Osteoblast (primary cell): Measurements from ENCODE around the gene SCN4B. TPM values are rescaled to one million over a fixed set of nuclear protein-coding genes. Genes with fewer than 3 reads are reported as not detected.

Source experiments
- DNase-seq: peaks from one replicate; pipeline ENCODE4 v3.0.0; 2011; ENCODE audit warnings: low spot score, mixed read lengths; ENCODE audit not compliant: insufficient read length; ENCODE audit errors: missing footprints
- H2AFZ ChIP-seq: 2 replicates; pipeline ENCODE4 v1.6.0; 2011; ENCODE audit warnings: mild to moderate bottlenecking, low read length
- H3K27ac ChIP-seq: 2 replicates; pipeline ENCODE4 v1.5.1; 2011; ENCODE audit warnings: mild to moderate bottlenecking, low read depth, low read length, moderate library complexity
- H3K27me3 ChIP-seq: 2 replicates; pipeline ENCODE4 v1.6.0; 2012; ENCODE audit warnings: mild to moderate bottlenecking, control low read depth, inconsistent platforms, low read length, moderate library complexity; ENCODE audit not compliant: insufficient read depth
- H3K36me3 ChIP-seq: 2 replicates; pipeline ENCODE4 v1.5.1; 2011; ENCODE audit warnings: mild to moderate bottlenecking, low read length, control low read depth, moderate library complexity; ENCODE audit not compliant: insufficient read depth
- H3K4me1 ChIP-seq: 2 replicates; pipeline ENCODE4 v1.5.1; 2011; ENCODE audit warnings: mild to moderate bottlenecking, low read length, control low read depth, moderate library complexity; ENCODE audit not compliant: insufficient read depth
- H3K4me2 ChIP-seq: 2 replicates; pipeline ENCODE4 v1.6.0; 2011; ENCODE audit warnings: mild to moderate bottlenecking, low read length; ENCODE audit not compliant: insufficient read depth
- H3K4me3 ChIP-seq: fragments of 200-600 bp; sonication (generic); 3 replicates; pipeline ENCODE4 v1.5.1; 2012; ENCODE audit warnings: mild to moderate bottlenecking, low read length, inconsistent platforms; ENCODE audit not compliant: insufficient read depth
- H3K79me2 ChIP-seq: 2 replicates; pipeline ENCODE4 v1.6.0; 2012; ENCODE audit warnings: mild to moderate bottlenecking, low read length, control low read depth, inconsistent platforms; ENCODE audit not compliant: insufficient read depth
- H3K9me3 ChIP-seq: 2 replicates; pipeline ENCODE4 v1.5.1; 2011; ENCODE audit warnings: low read depth, low read length, control low read depth
- H4K20me1 ChIP-seq: 2 replicates; pipeline ENCODE4 v1.6.0; 2012; ENCODE audit warnings: mild to moderate bottlenecking, low read length, control low read depth; ENCODE audit not compliant: insufficient read depth
- CTCF ChIP-seq: IDR thresholded peaks from 2 replicates; pipeline ENCODE4 v1.5.1; 2011; ENCODE audit warnings: mild to moderate bottlenecking, low read depth, low read length, moderate library complexity; ENCODE audit errors: extremely low read depth
- total RNA-seq: library from RNA; depleted of rRNA; stranded (reverse); fragments of >200 nt; gene quantifications from 2 replicates; pipeline ENCODE4 v1.2.3, GENCODE V29; 2012

The SCN4B gene
- total RNA-seq, 1 donor, result 0.36 TPM

- H4K20me1 ChIP-seq, result no peaks in the 10 kb centered on the region
- H2AFZ ChIP-seq, result no peak overlapping the region
- peaks cover 13% of the 10 kb centered on the region for H3K27me3 ChIP-seq
- DNase-seq, result peak; percentile 75
- H3K79me2 ChIP-seq, result no peaks in the 10 kb centered on the region
- no peak overlapping the region for H3K4me3 ChIP-seq
- TF ChIP-seq CTCF, result no peak
- no peak overlapping the region for H3K27ac ChIP-seq
- no peaks in the 10 kb centered on the region for H3K36me3 ChIP-seq
- no peaks in the 10 kb centered on the region for H3K4me1 ChIP-seq
- no peak overlapping the region for H3K4me2 ChIP-seq
- H3K9me3 ChIP-seq, result no peaks in the 10 kb centered on the region
Measured at GRCh38 chr11:118169300-118170140, 16.9 kb upstream of the SCN4B start.

GRCh38 chr11:118168751-118169150 is 16.1 kb upstream of the SCN4B start:
- no peaks in the 10 kb centered on the region for H4K20me1 ChIP-seq
- H3K36me3 ChIP-seq, result no peaks in the 10 kb centered on the region
- no peaks in the 10 kb centered on the region for H3K79me2 ChIP-seq
- peaks cover 11% of the 10 kb centered on the region for H3K27me3 ChIP-seq
- H3K4me3 ChIP-seq, result no peak overlapping the region
- no peak overlapping the region for H3K4me2 ChIP-seq
- no peaks in the 10 kb centered on the region for H3K4me1 ChIP-seq
- no peak for TF ChIP-seq CTCF
- no peak overlapping the region for H3K27ac ChIP-seq
- peak; percentile 60 for DNase-seq
- H3K9me3 ChIP-seq, result no peaks in the 10 kb centered on the region
- no peak overlapping the region for H2AFZ ChIP-seq

GRCh38 chr11:118168316-118168715 is 15.7 kb upstream of the SCN4B start:
- H4K20me1 ChIP-seq, result no peaks in the 10 kb centered on the region
- no peaks in the 10 kb centered on the region for H3K79me2 ChIP-seq
- no peaks in the 10 kb centered on the region for H3K4me1 ChIP-seq
- no peak for TF ChIP-seq CTCF
- H3K4me2 ChIP-seq, result no peak overlapping the region
- H3K36me3 ChIP-seq, result no peaks in the 10 kb centered on the region
- peaks cover 11% of the 10 kb centered on the region for H3K27me3 ChIP-seq
- no peak overlapping the region for H3K27ac ChIP-seq
- H2AFZ ChIP-seq, result no peak overlapping the region
- H3K4me3 ChIP-seq, result no peak overlapping the region
- DNase-seq, result peak; percentile 35
- no peaks in the 10 kb centered on the region for H3K9me3 ChIP-seq

GRCh38 chr11:118167906-118168305 is 15.3 kb upstream of the SCN4B start:
- no peak for TF ChIP-seq CTCF
- H3K27me3 ChIP-seq, result peaks cover 11% of the 10 kb centered on the region
- H2AFZ ChIP-seq, result no peak overlapping the region

More at GRCh38 chr11:118167906-118168305, 15.3 kb upstream of the SCN4B start:
- peak; percentile 59 for DNase-seq
- H3K9me3 ChIP-seq, result no peaks in the 10 kb centered on the region
- no peaks in the 10 kb centered on the region for H4K20me1 ChIP-seq
- no peak overlapping the region for H3K4me2 ChIP-seq
- no peak overlapping the region for H3K27ac ChIP-seq
- H3K4me1 ChIP-seq, result no peaks in the 10 kb centered on the region
- H3K4me3 ChIP-seq, result no peak overlapping the region
- H3K79me2 ChIP-seq, result no peaks in the 10 kb centered on the region
- H3K36me3 ChIP-seq, result no peaks in the 10 kb centered on the region
